HepG2 (cell line): Measurements from ENCODE around the gene RWDD4. TPM values are rescaled to one million over a fixed set of nuclear protein-coding genes. Genes with fewer than 3 reads are reported as not detected.

Experiments
- ASH2L ChIP-seq: fragments of 300-600, 200-600 bp; sonication (generic); IDR thresholded peaks from 2 replicates; pipeline ENCODE4 v1.7.0; 2017; ENCODE audit warnings: low read depth, mild to moderate bottlenecking, moderate library complexity, mixed read lengths, low read length; ENCODE audit not compliant: insufficient read length
- ATF4 ChIP-seq, 2 experiments: fragments of 450-650 bp in 1 of 2; sonication (generic) in 1 of 2; formaldehyde crosslinking; IDR thresholded peaks; 2 replicates each; pipeline versions ENCODE4 v1.5.0 to v1.8.0; 2020 to 2022; ENCODE audit warnings: mild to moderate bottlenecking in 1 of 2, missing genetic modification reagents in 1 of 2
- ATF7-NPFF ChIP-seq: sonication (generic); formaldehyde crosslinking; IDR thresholded peaks from 2 replicates; pipeline ENCODE4 v1.8.1; 2023; ENCODE audit warnings: mild to moderate bottlenecking, low read depth, missing genetic modification reagents, moderate library complexity
- BRCA1 ChIP-seq: sonication (generic); formaldehyde crosslinking; IDR thresholded peaks from 2 replicates; pipeline ENCODE4 v1.4.0; 2020; ENCODE audit warnings: missing genetic modification reagents
- DR1 ChIP-seq: sonication (generic); formaldehyde crosslinking; IDR thresholded peaks from 2 replicates; pipeline ENCODE4 v1.8.0; 2021; ENCODE audit warnings: mild to moderate bottlenecking, missing genetic modification reagents, inconsistent platforms
- HNF4G ChIP-seq, 2 experiments: sonication (generic) in 1 of 2; formaldehyde crosslinking in 1 of 2; IDR thresholded peaks; 2 replicates each; pipeline versions ENCODE4 v1.4.0 to v1.6.1; 2011 to 2020; ENCODE audit warnings: borderline replicate concordance in 2 of 2, low read depth in 2 of 2, mild to moderate bottlenecking in 2 of 2, low read length in 1 of 2, missing genetic modification reagents in 1 of 2, moderate library complexity in 1 of 2
- HNRNPLL ChIP-seq: fragments of 200-400 bp; formaldehyde crosslinking; IDR thresholded peaks from 2 replicates; pipeline ENCODE4 v1.6.1; 2017; ENCODE audit warnings: mild to moderate bottlenecking, low read depth, low read length; ENCODE audit not compliant: poor library complexity, severe bottlenecking
- KAT2B ChIP-seq: fragments of 150-350 bp; IDR thresholded peaks from 2 replicates; pipeline ENCODE4 v1.6.1; 2014; ENCODE audit warnings: low read depth, low read length, borderline replicate concordance
- LBX2 ChIP-seq: sonication (generic); formaldehyde crosslinking; IDR thresholded peaks from 2 replicates; pipeline ENCODE4 v1.5.0; 2020; ENCODE audit warnings: missing genetic modification reagents, mild to moderate bottlenecking, borderline replicate concordance
- SALL2 ChIP-seq: sonication (generic); formaldehyde crosslinking; IDR thresholded peaks from 2 replicates; pipeline ENCODE4 v1.8.1; 2023; ENCODE audit warnings: mild to moderate bottlenecking, missing genetic modification reagents, inconsistent platforms
- SAP130 ChIP-seq: IDR thresholded peaks from 2 replicates; pipeline ENCODE4 v1.6.1; 2016; ENCODE audit warnings: low read depth
- SNAPC2 ChIP-seq: sonication (generic); formaldehyde crosslinking; IDR thresholded peaks from 2 replicates; pipeline ENCODE4 v1.8.1; 2022; ENCODE audit warnings: mild to moderate bottlenecking, missing genetic modification reagents
- SOX6 ChIP-seq, 2 experiments: fragments of 450-650 bp in 1 of 2; sonication (generic) in 1 of 2; formaldehyde crosslinking in 1 of 2; IDR thresholded peaks; 2 replicates each; pipeline versions ENCODE4 v1.4.0 to v1.6.1; 2017 to 2020; ENCODE audit warnings: antibody characterized with exemption in 1 of 2, mild to moderate bottlenecking in 1 of 2, missing genetic modification reagents in 1 of 2
- SP1 ChIP-seq, 2 experiments: fragments of 450-650 bp in 1 of 2; sonication (generic) in 1 of 2; formaldehyde crosslinking in 1 of 2; IDR thresholded peaks; 2 replicates each; pipeline versions ENCODE4 v1.4.0 to v1.6.1; 2016 to 2020; ENCODE audit warnings: missing genetic modification reagents in 1 of 2
- TBX3 ChIP-seq: fragments of 450-650 bp; IDR thresholded peaks from 2 replicates; pipeline ENCODE4 v1.6.1; 2017; ENCODE audit warnings: antibody characterized with exemption, mild to moderate bottlenecking, inconsistent platforms, borderline replicate concordance
- ZBTB42 ChIP-seq: sonication (generic); formaldehyde crosslinking; IDR thresholded peaks from 2 replicates; pipeline ENCODE4 v1.5.0; 2020; ENCODE audit warnings: mild to moderate bottlenecking, missing genetic modification reagents
- ZFP41 ChIP-seq: sonication (generic); formaldehyde crosslinking; IDR thresholded peaks from 2 replicates; pipeline ENCODE4 v1.4.0; 2020; ENCODE audit warnings: mild to moderate bottlenecking, missing genetic modification reagents, borderline replicate concordance
- ZGPAT ChIP-seq: IDR thresholded peaks from 2 replicates; pipeline ENCODE4 v1.6.1; 2016; ENCODE audit warnings: mild to moderate bottlenecking
- ZNF138 ChIP-seq: sonication (generic); formaldehyde crosslinking; IDR thresholded peaks from 2 replicates; pipeline ENCODE4 v1.5.0; 2020; ENCODE audit warnings: mild to moderate bottlenecking, low read depth, missing genetic modification reagents
- ZNF274 ChIP-seq: sonication (generic); formaldehyde crosslinking; IDR thresholded peaks from 2 replicates; pipeline ENCODE4 v1.5.1; 2020; ENCODE audit warnings: mild to moderate bottlenecking, missing genetic modification reagents
- ZNF33B ChIP-seq: sonication (generic); formaldehyde crosslinking; IDR thresholded peaks from 2 replicates; pipeline ENCODE4 v1.5.1; 2020; ENCODE audit warnings: mild to moderate bottlenecking, missing genetic modification reagents
- ZNF512 ChIP-seq: sonication (generic); formaldehyde crosslinking; IDR thresholded peaks from 2 replicates; pipeline ENCODE4 v1.4.0; 2020; ENCODE audit warnings: mild to moderate bottlenecking, missing genetic modification reagents
- ZNF605 ChIP-seq: sonication (generic); formaldehyde crosslinking; IDR thresholded peaks from 2 replicates; pipeline ENCODE4 v1.8.0; 2022; ENCODE audit warnings: mild to moderate bottlenecking, missing genetic modification reagents
- polyA plus RNA-seq, 8 experiments: library from polyadenylated mRNA; depleted of rRNA in 3 of 8; stranded (reverse) in 7 of 8; unstranded in 1 of 8; fragments of >200 nt; fragmentation: Illumina TruSeq in 4 of 8; extraction: Trizol in 4 of 8; gene quantifications; 2 replicates each; pipeline versions ENCODE4 v1.2.1 to v1.2.3, GENCODE V29; 2011 to 2016; ENCODE audit warnings: low read depth in 4 of 8, missing spikeins in 1 of 8, mixed read lengths in 1 of 8; ENCODE audit not compliant: insufficient read depth in 1 of 8
- total RNA-seq, 5 experiments: library from RNA; depleted of rRNA; stranded (reverse); fragments of >200 nt; fragmentation: Illumina TruSeq; extraction: Trizol; gene quantifications; 2 replicates each; pipeline ENCODE4 v1.2.3, GENCODE V29; 2016; ENCODE audit warnings: low read depth in 1 of 5

Gene RWDD4
- total and polyA plus RNA-seq, 2 of the 13 experiments (the other 11 are each of a cell fraction or from before 2014, with no cell fraction given), result 10.2 to 25.4 TPM

GRCh38 chr4:183659029-183659871 is at the start of gene RWDD4, which contains the start of gene TRAPPC11 (continued):
- TF ChIP-seq ATF4 (CRISPR knock-in tag; IDR thresholded peaks at IDR 0.05) (no peak), ZNF512 (no peak), ATF7-NPFF (0 out of 2 replicates have a peak, but pooled peaks have one; percentile 72), SP1 (IDR thresholded peaks at IDR 0.05) (no peak), SP1 (CRISPR knock-in tag; IDR thresholded peaks at IDR 0.05) (no peak), ZFP41 (CRISPR knock-in tag) (no peak), SNAPC2 (CRISPR knock-in tag) (peak; percentile 57; the same call in 1 of the 2 replicates), HNF4G (IDR thresholded peaks at IDR 0.05; ENCODE audit: borderline replicate concordance, low read depth, low read length) (no peak), HNF4G (CRISPR knock-in tag; IDR thresholded peaks at IDR 0.05; ENCODE audit: borderline replicate concordance, low read depth) (0 out of 2 replicates have a peak, but pooled peaks have one; percentile 31), ZNF33B (0 out of 2 replicates have a peak, but pooled peaks have one; percentile 18), TBX3 (no peak), BRCA1 (CRISPR knock-in tag) (no peak), SALL2 (CRISPR knock-in tag) (peak; percentile 33; the same call in 1 of the 2 replicates), KAT2B (no peak), LBX2 (CRISPR knock-in tag) (0 out of 2 replicates have a peak, but pooled peaks have one; percentile 50), DR1 (peak; percentile 37; the same call in 1 of the 2 replicates), SOX6 (IDR thresholded peaks at IDR 0.05) (no peak), SOX6 (CRISPR knock-in tag; IDR thresholded peaks at IDR 0.05) (0 out of 2 replicates have a peak, but pooled peaks have one; percentile 35), ASH2L (peak; percentile 42), ZGPAT (CRISPR knock-in tag) (peak; percentile 68; the same call in 1 of the 2 replicates), ZBTB42 (CRISPR knock-in tag) (peak; percentile 45; the same call in 1 of the 2 replicates), ZNF605 (0 out of 2 replicates have a peak, but pooled peaks have one; percentile 14), HNRNPLL (peak; percentile 80), SAP130 (CRISPR knock-in tag) (peak; percentile 75), ZNF274 (CRISPR knock-in tag) (peak; percentile 54; the same call in 1 of the 2 replicates), ZNF138 (0 out of 2 replicates have a peak, but pooled peaks have one; percentile 8)
